Measurements from ENCODE around the gene ITCH. TPM values are rescaled to one million over a fixed set of nuclear protein-coding genes. Genes with fewer than 3 reads are reported as not detected.
"Not testable (repeated sequence)": the region's sequence is repeated elsewhere in the genome, so short reads cannot be mapped to it uniquely, and the experiment has no call there.

ITCH gene
- total RNA-seq, 1 experiment from 2014 or later, result 138 TPM

- intact Hi-C loops (cut with micrococcal nuclease; ENCODE audit: unreplicated experiment), result no loop called here
- BruUV-seq (replicated peaks), result no TSS peak
- no peak overlapping the region for H3K4me3 Mint-ChIP-seq (ENCODE audit: unreplicated experiment)
- H3K27me3 Mint-ChIP-seq (ENCODE audit: insufficient read depth, unreplicated experiment), result no peaks in the 10 kb centered on the region
- peaks cover 11% of the 10 kb centered on the region for H3K9me3 Mint-ChIP-seq (ENCODE audit: unreplicated experiment)
- Histone ChIP-seq H3K4me1 (no peaks in the 10 kb centered on the region), H3K36me3 (ENCODE audit: control insufficient read depth, insufficient read depth, low read length) (0 out of 2 replicates have a peak, but pooled peaks cover 7% of the 10 kb centered on the region), H3K9me3 (no peaks in the 10 kb centered on the region), H3K4me3 (ENCODE audit: low read depth, low read length) (no peak overlapping the region), H3K27me3 (replicated peaks; ENCODE audit: control insufficient read depth, insufficient read depth, low read length) (no peaks in the 10 kb centered on the region)
- peaks cover 85% of the 10 kb centered on the region for H3K36me3 Mint-ChIP-seq (ENCODE audit: insufficient read depth, unreplicated experiment)
- no peak overlapping the region for H3K27ac Mint-ChIP-seq (ENCODE audit: unreplicated experiment)
- peaks cover 6% of the 10 kb centered on the region for H3K4me1 Mint-ChIP-seq (ENCODE audit: low read depth, unreplicated experiment)
- POLR2A ChIA-PET, result no interaction called here
- CTCF ChIA-PET, result no interaction called here
- no peak for DNase-seq
- no peak for TF ChIP-seq CTCF (IDR thresholded peaks at IDR 0.05; ENCODE audit: insufficient read depth in 1 of 2, low read depth in 1 of 2, low read length in 1 of 2, severe bottlenecking in 1 of 2, unreplicated experiment in 1 of 2)
Observed at GRCh38 chr20:34495916-34496315, 132.8 kb downstream of the ITCH start.

- H3K4me1 ChIP-seq; H3K4me3 Mint-ChIP-seq (ENCODE audit: unreplicated experiment); POLR2A ChIA-PET; BruUV-seq (replicated peaks); DNase-seq; intact Hi-C loops (cut with micrococcal nuclease; ENCODE audit: unreplicated experiment); H3K27me3 ChIP-seq (replicated peaks; ENCODE audit: control insufficient read depth, insufficient read depth, low read length); H3K27ac Mint-ChIP-seq (ENCODE audit: unreplicated experiment); H3K27me3 Mint-ChIP-seq (ENCODE audit: insufficient read depth, unreplicated experiment); H3K4me3 ChIP-seq (ENCODE audit: low read depth, low read length); H3K4me1 Mint-ChIP-seq (ENCODE audit: low read depth, unreplicated experiment); H3K9me3 ChIP-seq; H3K36me3 ChIP-seq (ENCODE audit: control insufficient read depth, insufficient read depth, low read length): not testable (repeated sequence)
- CTCF ChIA-PET, result interaction anchor here (0.6 kb wide), 1 partner anchor 189 kb away, joined by 4 read pairs; no protein-coding TSS in a partner anchor
- peaks cover 91% of the 10 kb centered on the region for H3K36me3 Mint-ChIP-seq (ENCODE audit: insufficient read depth, unreplicated experiment)
- H3K9me3 Mint-ChIP-seq (ENCODE audit: unreplicated experiment), result peaks cover 12% of the 10 kb centered on the region
Observed at GRCh38 chr20:34497596-34497995, 134.5 kb downstream of the ITCH start.

- H3K36me3 ChIP-seq (ENCODE audit: control insufficient read depth, insufficient read depth, low read length), result peaks cover 2% of the 10 kb centered on the region; the same call in 1 of the 2 replicates
- peaks cover 12% of the 10 kb centered on the region for H3K9me3 Mint-ChIP-seq (ENCODE audit: unreplicated experiment)
- no peaks in the 10 kb centered on the region for H3K27me3 Mint-ChIP-seq (ENCODE audit: insufficient read depth, unreplicated experiment)
- POLR2A ChIA-PET, result no interaction called here
- no peaks in the 10 kb centered on the region for H3K27me3 ChIP-seq (replicated peaks; ENCODE audit: control insufficient read depth, insufficient read depth, low read length)
- intact Hi-C loops (cut with micrococcal nuclease; ENCODE audit: unreplicated experiment), result no loop called here
- CTCF ChIA-PET, result no interaction called here
- H3K36me3 Mint-ChIP-seq (ENCODE audit: insufficient read depth, unreplicated experiment), result peaks cover 87% of the 10 kb centered on the region
- DNase-seq, result no peak
- BruUV-seq (replicated peaks), result no TSS peak
- no peaks in the 10 kb centered on the region for H3K4me1 ChIP-seq
- no peaks in the 10 kb centered on the region for H3K4me1 Mint-ChIP-seq (ENCODE audit: low read depth, unreplicated experiment)
- no peak overlapping the region for H3K4me3 ChIP-seq (ENCODE audit: low read depth, low read length)
- H3K27ac Mint-ChIP-seq (ENCODE audit: unreplicated experiment), result no peak overlapping the region
- TF ChIP-seq CTCF (IDR thresholded peaks at IDR 0.05; ENCODE audit: insufficient read depth in 1 of 2, low read depth in 1 of 2, low read length in 1 of 2, severe bottlenecking in 1 of 2, unreplicated experiment in 1 of 2), result no peak
- no peaks in the 10 kb centered on the region for H3K9me3 ChIP-seq
- H3K4me3 Mint-ChIP-seq (ENCODE audit: unreplicated experiment), result no peak overlapping the region
Observed at GRCh38 chr20:34500823-34501222, 137.8 kb downstream of the ITCH start.

GRCh38 chr20:34506480-34506879 is 143.4 kb downstream of the ITCH start:
- no peak for TF ChIP-seq CTCF (IDR thresholded peaks at IDR 0.05; ENCODE audit: insufficient read depth in 1 of 2, low read depth in 1 of 2, low read length in 1 of 2, severe bottlenecking in 1 of 2, unreplicated experiment in 1 of 2)
- no peaks in the 10 kb centered on the region for H3K4me1 Mint-ChIP-seq (ENCODE audit: low read depth, unreplicated experiment)
- peaks cover 4% of the 10 kb centered on the region; the same call in 1 of the 2 replicates for H3K36me3 ChIP-seq (ENCODE audit: control insufficient read depth, insufficient read depth, low read length)
- no peaks in the 10 kb centered on the region for H3K9me3 ChIP-seq
- no peak overlapping the region for H3K27ac Mint-ChIP-seq (ENCODE audit: unreplicated experiment)
- DNase-seq, result no peak
- intact Hi-C loops (cut with micrococcal nuclease; ENCODE audit: unreplicated experiment), result no loop called here
- H3K4me3 ChIP-seq (ENCODE audit: low read depth, low read length), result no peak overlapping the region
- peaks cover 82% of the 10 kb centered on the region for H3K36me3 Mint-ChIP-seq (ENCODE audit: insufficient read depth, unreplicated experiment)
- no peaks in the 10 kb centered on the region for H3K27me3 ChIP-seq (replicated peaks; ENCODE audit: control insufficient read depth, insufficient read depth, low read length)
- no TSS peak for BruUV-seq (replicated peaks)
- ChIA-PET CTCF (interaction anchor here (1.1 kb wide), 1 partner anchor 194 kb away, joined by 5 read pairs; no protein-coding TSS in a partner anchor), POLR2A (interaction anchor here (0.6 kb wide), 1 partner anchor 101 kb away, joined by 5 read pairs; no protein-coding TSS in a partner anchor)
- H3K4me1 ChIP-seq, result no peaks in the 10 kb centered on the region
- no peaks in the 10 kb centered on the region for H3K27me3 Mint-ChIP-seq (ENCODE audit: insufficient read depth, unreplicated experiment)
- H3K4me3 Mint-ChIP-seq (ENCODE audit: unreplicated experiment), result no peak overlapping the region
- no peaks in the 10 kb centered on the region for H3K9me3 Mint-ChIP-seq (ENCODE audit: unreplicated experiment)
